Mammary epithelial cell (primary cell): ENCODE measurements around the gene SIM1.

Source experiments
- EZH2 ChIP-seq: IDR thresholded peaks from 2 replicates; pipeline ENCODE4 v1.6.1; 2012; ENCODE audit warnings: low read length, inconsistent platforms, borderline replicate concordance
- TF ChIP-seq, protein P1 (sequence below), 2 donors: IDR thresholded peaks in 1 of 2; conservative IDR thresholded peaks in 1 of 2; 2 replicates each; pipeline ENCODE4 v1.5.1; 2011 to 2012; ENCODE audit warnings: inconsistent platforms in 2 of 2, low read length in 2 of 2, mild to moderate bottlenecking in 2 of 2, control low read depth in 1 of 2, low read depth in 1 of 2; ENCODE audit not compliant: insufficient read depth in 1 of 2; ENCODE audit errors: extremely low read depth in 1 of 2

DNA sequence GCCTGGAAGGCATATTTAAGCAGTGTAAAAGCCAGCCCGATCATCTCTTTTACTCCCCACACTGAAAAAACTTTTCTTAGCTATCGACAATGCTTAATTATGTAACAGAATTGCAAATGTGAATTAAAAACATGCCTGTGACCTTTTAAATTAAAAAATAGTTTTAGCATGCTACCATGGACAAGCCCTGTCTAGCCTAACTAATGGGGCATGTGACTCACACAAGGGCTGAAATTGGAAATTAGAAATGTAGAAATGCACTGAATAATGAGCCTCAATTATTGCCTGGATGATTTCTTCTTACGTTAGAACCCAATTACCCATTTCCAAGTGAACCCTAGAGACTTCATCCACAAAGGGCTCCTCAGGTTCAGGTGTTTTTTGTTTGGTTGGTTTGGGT, 82.7 kb downstream of the SIM1 start:
- TF ChIP-seq, protein P1, sequence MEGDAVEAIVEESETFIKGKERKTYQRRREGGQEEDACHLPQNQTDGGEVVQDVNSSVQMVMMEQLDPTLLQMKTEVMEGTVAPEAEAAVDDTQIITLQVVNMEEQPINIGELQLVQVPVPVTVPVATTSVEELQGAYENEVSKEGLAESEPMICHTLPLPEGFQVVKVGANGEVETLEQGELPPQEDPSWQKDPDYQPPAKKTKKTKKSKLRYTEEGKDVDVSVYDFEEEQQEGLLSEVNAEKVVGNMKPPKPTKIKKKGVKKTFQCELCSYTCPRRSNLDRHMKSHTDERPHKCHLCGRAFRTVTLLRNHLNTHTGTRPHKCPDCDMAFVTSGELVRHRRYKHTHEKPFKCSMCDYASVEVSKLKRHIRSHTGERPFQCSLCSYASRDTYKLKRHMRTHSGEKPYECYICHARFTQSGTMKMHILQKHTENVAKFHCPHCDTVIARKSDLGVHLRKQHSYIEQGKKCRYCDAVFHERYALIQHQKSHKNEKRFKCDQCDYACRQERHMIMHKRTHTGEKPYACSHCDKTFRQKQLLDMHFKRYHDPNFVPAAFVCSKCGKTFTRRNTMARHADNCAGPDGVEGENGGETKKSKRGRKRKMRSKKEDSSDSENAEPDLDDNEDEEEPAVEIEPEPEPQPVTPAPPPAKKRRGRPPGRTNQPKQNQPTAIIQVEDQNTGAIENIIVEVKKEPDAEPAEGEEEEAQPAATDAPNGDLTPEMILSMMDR (conservative IDR thresholded peaks at IDR 0.05 in 1 of 2, IDR thresholded peaks at IDR 0.05 in 1 of 2; ENCODE audit: extremely low read depth in 1 of 2, insufficient read depth in 1 of 2, low read depth in 1 of 2, low read length in 2 of 2), result no peak
- TF ChIP-seq EZH2, result no peak
